Fibroblast of skin of left quadriceps (primary cell): ENCODE measurements around the gene DGKZ.

ENCODE experiments used
- DNase-seq, 2 experiments: peaks; one replicate each; pipeline ENCODE4 v3.0.0-alpha.2; 2013; ENCODE audit warnings: low read depth in 2 of 2

The DGKZ gene

DNA sequence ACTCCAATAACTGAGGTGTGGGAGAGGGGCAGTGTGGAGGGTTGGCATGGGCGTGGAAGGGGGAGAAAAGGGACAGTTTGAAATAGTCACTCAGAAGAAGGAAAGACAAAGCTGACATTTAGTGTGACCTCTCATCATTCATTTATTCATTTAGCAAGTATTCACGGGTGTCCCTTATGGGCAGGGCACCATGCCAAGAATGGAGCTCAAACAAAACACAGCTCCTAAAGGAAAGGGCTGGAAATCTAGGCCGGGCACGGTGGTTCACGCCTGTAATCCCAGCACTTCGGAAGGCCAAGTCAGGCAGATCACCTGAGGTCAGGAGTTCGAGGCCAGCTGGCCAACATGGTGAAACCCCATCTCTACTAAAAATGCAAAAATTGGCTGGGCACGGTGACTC is 19.4 kb upstream of the DGKZ start:
- no peak for DNase-seq

DNA sequence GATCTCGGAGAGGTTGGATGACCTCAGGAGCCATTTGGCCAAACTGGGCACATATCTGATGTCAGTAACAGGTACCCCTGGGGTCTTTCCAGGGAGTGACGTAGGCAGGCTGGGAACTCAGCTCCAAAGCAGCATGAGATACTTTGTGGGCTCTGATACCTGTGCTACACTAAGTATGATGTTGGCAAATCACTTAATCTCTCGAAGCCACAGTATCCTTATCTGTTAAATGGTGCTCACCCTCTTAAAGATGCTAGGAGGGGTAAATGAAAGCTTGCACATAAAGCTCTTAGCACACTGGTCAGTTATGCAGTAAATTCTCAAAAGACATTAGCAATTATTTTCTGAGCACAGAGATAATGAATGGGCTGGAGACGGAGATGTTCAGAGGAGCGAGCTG is 17.1 kb upstream of the DGKZ start:
- no peak for DNase-seq

DNA sequence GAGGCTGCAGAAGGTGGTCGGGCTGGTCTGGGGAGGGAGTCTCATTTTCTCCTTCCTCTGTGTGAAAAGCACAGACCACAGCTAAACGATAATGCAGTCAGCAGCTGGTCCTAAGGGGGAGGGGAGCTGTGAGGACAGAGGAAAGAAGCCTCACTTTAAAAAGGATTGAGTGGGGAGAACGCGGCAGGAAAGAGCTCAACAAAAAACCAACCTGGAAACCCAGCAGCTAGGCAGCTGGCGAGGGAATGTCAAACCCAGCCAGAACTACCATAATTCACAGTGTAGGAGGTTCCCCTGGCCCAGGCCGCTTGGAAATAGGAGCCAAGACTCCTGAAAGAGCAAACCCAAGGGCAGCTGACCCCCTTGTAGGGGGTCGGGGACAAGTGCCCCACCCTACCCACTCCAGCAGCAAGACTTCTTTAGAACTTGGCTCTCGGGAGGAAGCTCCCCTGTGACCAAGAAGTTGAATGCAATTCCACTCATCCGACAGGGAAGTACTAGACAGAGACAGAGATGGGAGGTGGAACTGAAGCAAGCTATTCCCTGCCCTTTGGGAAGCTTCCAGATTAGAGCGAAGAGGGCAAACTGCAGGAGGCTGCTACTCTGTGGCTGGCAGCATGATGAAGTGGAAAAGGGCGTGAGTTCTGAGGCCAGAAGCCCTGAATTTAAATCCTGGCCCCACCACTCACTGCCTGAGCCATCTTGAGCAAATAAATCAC is 16.5 kb upstream of the DGKZ start:
- no peak for DNase-seq

DNA sequence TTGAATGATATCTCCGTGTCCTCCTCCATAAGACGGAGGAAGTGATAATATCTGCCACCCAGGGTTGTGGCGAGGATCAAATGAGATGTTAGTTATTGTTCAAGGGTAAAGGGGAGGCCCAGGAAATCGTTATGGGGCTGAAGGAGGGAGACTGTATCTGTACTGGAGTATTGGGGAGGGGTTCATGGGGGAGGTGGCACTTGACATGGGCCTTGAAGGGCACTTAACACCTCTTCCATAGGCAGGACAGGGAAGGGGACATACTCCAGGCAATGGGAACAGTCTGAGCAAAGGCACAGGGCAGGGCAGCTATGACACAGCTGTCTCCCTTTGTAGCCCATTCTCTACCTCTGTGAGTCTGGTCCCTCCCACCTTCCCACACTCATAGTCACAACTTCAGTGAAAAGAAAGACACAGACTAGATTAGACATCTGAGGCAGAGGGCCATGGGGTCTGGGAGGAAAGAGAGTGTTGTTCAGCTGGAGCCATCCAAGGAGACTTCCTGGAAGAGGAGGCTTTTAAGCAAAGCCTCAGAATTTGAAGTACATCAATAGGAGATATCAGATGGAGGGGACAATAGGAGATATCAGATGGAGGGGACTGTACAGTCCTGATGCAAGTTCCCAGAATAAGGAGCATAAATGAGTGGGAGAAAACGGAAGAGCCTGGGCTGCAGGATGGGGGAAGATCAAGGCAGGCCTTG is 15.8 kb upstream of the DGKZ start:
- no peak for DNase-seq

DNA sequence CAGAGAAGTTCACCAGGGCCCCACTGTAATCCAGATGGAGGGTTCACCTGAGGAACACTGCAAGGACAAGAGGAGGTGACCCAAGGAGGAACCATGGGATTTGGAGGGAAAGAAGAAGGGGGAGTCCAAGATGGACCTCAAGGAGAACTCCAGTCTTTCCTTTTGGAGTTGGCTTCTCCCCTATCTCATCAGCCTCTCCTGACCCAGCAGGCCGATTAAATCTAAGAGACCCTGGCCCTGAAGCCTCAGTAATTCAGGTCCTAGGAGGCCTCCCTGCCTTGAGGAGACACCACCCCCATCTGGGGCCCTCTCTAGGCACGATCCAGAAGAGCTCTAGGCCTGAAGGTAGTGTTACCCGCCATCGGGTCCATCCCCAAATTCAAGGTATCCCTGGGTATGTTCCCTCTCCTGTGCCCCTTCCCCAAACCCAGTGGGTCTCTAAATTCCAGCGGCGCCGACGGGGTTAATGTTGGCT is 15.1 kb upstream of the DGKZ start:
- no peak for DNase-seq

DNA sequence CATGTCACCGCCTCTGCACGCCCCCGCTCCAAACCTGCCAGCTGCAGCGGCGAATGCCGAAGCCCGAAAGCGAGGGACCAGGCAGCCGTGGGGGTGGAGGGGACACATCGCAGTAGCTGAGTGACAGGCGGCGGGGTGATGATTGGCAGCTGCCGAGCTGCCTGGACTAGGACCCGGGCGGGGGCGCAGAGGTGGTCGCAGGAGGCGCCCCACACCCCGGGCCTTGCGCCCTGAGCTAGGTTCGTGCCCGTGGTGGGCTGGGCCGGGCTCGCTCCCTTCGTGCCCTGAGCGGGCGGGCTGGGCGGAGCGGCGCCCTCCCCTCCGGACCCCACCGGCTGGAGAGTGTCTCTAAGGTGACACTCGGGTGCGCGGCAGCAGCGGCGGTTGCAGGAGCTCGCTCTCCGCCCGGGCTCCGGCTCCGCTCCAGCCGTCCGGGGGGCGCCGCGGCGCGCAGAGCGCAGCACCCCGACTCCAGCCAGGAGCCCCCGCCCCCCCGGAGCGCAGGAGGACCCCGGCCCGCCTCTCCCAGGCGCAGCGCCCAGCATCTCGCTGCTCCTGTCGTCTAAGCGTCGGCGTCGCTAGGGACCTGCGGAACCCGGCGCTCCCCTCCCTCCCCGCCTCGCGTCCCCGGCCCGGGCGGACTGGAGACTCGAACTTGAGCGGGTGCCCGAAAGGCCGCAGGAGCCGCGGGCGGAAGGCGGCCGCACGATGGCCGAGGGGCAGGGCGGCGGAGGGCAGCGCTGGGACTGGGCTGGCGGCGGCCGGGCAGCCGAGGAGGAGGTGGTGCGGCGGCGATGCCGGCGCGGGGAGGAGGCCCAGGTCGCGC is 14.5 kb upstream of the DGKZ start:
- DNase-seq: no peak

DNA sequence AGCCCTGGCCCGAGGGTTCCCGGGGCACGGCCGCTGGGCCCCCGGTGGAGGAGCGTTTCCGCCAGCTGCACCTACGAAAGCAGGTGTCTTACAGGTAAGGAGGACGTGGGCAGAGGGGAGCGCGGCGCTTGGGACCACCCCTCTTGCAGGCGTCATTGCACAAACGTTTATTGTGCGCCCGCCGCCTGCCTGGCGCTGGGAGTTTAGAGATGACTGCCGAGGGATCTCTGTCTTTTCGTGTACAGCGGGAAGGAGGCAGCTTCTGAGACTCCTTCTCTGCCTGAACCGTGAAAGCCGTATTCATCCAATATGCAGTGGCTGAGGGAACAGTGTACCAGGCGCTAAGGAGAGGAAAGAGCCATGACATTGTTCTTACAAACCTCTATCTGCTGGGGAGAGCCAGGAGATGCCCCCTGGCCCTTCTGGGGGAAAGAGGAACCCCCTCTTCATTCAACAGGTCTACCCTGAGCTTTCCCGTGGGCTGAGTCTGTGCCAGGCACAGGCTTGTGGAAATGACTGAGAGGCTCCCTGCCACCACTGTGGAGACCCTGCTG is 13.8 kb upstream of the DGKZ start:
- DNase-seq: no peak

DNA sequence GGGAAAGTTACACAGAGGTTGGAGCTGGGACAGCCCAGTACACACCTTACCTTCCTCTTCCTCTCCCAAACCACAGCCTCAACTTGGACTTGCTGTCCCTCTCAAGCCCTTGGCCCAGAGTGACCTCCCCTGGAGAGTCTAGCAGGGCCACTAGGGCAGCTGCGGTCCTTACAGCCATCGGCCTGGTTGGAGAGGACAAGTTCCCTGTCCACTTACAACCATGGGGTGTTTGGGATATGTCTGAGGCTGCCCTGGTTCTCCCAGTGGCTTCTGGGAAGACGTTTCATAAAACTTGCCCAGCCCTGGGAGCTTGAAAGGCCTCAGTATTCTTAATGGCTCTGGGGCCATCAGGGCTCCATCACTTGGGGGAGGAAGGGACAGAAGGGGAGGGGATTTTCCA is 13.1 kb upstream of the DGKZ start:
- no peak for DNase-seq

DNA sequence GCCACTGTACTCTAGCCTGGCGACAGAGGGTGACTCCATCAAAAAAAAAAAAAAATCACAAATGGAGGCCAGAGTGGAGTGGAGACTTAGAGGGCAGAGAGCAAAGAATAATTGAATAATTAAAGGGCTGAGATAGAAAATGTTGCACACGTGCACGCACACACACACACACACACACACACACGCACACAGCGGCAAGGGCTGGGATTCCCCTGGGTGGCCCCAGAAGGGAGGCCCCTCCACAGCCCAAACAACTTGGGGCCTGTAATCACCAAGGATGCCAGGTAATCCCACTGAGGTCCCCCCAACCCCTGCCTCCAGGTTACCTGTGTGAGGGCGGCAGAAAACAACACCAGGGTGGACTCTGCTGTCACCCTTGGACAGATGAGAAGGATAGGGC is 12.0 kb upstream of the DGKZ start:
- DNase-seq: no peak

DNA sequence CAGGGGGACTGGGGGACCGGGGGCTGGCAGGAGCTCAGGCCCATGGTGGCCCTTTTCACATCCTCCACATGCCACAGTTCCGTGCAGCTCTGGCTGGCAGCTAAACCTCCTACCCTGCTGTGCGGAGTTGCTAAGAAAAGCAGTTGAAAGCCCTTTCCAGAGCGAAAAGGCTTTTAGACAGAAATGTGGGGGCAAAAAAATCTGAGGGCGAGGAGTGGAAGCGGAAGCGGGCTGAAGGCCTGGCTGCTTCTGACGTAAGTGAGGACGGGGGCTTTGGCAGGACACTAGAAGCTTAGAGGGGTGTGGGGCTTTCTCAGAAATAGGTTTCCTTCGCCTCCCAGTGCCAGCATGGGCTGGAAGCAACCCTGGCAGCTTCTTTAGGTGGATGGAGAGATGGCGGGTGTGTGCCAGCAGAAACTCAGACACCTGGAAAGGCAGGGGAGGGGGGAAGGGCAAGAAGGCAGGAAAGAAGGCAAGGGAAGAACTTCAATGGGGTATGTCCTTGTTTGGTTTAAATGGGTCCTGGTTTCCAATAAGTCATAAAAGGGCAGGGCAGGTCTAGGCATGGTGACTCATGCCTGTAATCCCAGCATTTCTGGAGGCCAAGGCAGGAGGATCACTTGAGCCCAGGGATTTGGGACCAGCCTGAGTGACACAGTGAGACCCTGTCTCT is 11.2 kb upstream of the DGKZ start:
- no peak for DNase-seq

DNA sequence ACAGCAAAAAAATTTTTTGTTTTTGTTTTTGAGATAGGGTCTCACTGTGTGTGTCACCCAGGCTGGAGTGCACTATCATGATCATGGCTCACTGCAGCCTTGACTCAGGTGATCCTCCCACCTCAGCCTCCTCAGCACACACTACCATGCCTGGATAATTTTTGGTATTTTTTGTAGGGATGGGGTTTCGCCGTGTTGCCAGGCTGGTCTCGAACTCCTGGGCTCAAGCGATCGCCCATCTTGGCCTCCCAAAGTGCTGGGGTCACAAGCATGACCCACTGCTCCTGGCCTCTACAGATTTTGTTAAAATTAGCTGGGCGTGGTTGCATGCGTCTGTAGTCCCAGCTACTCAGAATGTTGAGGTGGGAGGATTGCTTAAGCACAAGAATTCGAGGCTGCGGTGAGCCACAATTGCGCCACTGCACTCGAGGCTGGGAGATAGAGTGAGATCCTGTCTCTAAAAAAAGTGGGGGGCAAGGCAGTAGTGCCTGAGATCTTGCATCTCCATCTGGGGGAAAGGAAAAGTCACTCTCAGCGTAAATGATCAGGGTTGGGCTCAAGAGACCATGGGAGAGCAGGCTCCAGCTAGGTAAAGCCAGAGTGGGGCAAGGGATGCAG is 10.6 kb upstream of the DGKZ start:
- no peak for DNase-seq

DNA sequence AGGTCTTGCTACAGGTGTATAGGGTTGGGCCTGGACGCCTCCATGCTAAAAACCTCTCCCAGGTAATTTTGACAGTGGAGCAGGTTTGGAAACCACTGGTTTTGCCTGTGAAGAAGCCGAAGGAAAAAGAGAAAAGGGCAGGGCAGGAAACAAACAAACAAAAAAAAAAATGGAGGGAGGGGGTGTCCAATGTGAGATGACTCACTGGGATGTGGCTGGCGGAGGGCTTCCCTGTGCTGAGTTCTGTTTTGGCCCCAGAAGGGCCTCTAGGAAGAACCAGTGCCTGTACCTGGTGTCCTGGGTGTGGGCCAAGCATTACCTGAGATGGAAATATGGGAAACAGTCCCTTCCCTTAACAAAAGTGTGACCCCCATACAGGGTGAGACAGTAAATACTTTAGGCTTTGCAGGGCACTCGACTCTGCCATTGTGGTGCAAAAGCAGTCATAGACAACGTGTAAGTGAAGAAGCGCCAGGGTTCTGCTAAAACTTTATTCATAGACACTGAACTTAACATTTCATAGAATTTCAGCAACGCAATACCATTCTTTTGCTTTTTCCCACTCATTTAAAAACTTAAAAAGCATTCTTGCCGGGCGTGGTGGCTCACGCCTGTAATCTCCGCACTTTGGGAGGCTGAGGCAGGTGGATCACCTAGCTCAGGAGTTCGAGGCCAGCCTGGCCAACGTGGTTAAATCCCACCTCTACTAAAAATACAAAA is 9.5 kb upstream of the DGKZ start:
- DNase-seq: no peak

DNA sequence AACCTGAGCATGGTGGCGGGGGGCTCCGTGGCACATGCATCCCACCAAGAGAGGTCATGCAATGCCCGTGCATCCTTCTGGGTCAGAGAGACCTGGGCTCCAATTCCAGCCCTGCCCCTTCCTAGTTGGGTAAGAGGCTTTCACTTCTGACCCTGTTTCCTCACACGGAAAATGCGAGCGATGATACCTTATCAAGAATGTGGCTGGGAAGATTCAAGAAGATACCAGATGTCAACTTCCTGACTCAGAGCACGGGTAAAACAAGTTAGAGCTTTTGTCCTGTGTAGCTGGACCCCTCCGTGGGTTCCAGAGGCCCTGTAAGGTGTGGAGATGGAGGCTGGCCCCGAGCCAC is 8.7 kb upstream of the DGKZ start:
- DNase-seq: no peak

DNA sequence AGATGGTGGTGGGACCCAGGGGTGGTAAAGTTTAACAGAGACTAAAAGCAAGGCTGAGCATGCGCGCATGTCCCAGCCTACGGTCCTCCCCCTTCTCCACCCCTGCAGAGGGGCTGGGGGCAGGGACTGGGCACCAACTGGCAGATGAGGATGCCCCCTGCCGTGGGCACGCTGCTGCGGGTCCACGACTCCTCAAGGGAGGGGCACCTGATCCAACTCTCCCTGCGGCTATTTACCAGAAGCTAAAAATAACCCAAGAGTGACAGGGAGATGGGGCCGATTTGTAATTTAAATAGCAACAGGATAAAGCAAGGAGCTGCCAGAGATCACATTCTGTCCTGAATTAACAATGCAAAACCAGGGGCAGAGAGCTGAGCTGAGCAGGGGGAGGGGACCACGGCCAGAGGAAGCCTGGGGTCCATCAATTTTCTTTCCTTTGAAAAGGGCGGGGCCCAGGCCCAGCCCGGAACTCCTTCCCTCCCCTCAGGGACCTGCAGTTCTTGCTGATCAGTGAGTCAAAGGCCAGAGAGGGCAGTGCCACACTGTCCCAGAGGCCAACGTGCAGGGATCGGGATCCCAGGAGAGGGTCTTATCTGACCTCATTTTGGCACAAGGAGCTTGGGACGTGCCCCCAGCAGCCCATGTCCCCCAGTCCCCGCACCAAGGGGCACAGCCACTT is 8.1 kb upstream of the DGKZ start:
- DNase-seq: no peak

DNA sequence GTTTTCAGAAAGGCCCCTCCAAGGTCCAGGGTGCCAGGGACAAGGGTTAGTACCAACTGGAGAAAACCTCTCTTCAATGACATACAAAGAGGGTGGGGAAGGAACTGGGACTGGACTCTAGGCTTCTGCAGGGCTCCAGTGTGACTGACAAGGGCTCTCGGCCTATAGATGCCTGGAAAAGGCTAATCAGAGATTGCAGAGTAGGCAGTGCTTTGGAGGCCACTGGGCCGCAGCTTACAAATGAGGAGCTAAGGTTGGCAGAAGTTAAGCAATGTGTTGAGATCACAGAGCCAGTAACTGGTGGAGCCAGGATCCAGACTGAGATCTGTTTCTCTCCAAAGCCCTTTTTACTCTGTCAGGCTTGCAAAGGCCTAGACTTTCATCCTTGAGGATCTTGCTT is 7.4 kb upstream of the DGKZ start:
- no peak for DNase-seq

DNA sequence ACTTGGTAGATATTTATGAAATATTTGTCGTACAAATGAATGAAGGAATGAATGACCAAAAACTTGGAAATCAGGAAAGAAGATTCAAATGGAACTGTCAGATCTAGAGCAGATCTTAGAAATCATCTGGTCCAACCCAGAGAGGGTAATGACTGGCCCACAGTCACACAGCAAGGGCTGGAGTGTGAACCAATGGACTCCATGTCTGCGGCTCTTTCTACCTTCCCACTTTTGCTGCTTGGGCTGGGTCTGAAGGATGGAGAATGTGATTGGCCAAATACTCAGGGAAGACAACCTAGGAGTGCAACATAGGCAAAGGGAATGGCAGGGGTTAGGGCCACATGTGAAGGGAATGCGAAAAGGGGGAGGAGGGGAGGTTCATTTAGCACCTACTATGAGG is 5.8 kb upstream of the DGKZ start:
- no peak for DNase-seq

DNA sequence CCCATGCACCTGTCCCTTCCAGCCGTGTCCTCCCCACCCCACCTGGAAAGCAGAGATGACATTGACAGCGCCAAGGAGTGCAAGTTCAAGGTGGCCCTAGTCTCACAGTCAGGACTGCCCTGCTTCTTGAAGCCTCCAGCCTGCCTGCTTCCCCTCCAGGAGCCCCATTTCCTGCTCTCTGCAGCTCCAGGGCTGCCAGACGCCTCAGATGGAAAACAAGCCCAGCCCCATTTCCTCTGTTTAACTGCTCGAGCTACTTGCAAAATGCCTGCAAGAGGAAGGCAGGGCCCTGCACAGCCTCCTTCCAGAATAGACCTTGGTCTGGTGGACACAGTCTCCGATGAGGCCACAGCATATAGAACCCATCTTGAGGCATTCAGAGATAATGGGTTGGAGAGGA is 5.0 kb upstream of the DGKZ start:
- DNase-seq: no peak

DNA sequence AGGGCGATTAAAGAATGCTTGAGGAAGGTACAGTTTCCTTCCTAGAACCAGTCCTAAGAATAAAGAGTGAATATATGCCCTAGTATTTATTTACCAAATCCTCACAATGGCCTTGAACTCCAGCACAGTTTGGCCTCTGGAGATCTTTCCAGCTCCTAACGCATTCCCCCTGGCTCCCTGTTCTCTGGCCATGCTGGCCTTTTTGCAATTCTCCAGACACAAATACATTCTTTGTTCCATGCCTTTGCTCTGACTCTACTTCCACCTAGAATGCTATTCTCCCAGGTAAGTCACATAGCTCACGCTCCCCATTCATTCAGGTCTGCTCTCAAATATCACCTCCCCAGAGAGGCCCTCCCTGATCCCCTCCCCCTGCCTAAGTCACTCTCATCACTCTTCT is 3.7 kb upstream of the DGKZ start:
- no peak for DNase-seq

DNA sequence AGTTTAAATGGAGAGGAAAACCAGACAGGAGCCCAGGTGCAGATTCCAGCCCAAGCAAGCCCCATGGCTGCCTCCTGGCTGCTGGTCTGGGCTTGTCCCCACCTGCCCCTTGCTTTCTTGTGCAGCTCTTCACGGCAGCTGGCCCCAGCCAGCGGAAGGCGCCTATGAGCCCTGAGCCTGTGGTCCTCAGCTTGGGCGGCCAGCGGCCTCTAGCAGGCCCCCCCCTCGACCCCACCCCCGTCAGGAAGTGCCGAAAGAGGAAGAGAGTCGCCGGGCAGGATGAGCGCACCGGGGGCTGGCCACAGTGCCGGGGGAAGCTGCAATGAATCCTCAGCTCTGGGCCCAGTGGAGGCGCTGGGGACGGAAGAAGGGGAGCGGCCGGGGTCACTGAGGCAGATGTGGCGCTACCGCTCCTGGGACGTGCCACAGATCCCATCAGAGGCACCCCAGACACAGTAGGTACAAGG is 2.1 kb upstream of the DGKZ start:
- DNase-seq: no peak

DNA sequence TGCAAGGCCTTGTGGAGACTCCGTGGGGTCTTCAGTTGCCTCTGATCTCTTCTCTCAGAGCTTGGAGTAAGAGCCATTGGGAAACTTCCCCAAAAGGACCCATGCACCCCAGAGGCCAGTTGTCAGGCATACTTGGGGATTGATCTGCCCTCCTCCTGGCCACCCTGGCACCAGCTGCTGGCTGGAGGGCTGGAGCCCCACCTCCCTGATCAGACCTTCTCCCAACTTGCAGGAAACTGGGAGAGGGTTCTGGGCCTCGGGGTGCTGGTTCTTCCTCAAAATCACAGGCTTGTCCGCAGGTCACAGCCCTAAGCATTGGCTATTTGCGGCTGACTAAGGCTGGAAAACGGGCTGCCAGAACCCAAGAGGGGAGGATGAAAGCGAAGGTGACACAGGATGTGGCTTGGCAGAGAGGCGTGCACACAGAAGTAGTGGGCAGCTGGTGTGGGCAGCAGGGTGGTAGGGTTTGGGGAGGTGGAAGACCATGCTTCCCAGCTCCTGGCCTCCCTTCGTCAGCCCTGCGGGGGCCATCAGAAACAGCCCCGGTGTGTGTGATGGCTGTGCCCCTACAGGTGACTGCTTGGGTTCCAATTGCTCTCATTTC is 1.3 kb upstream of the DGKZ start:
- no peak for DNase-seq
